Breast epithelium (tissue), 4 donors: ENCODE results near the gene SPACA4. TPM values are rescaled to one million over a fixed set of nuclear protein-coding genes. Genes with fewer than 3 reads are reported as not detected.

Source experiments
- DNase-seq, 2 donors: peaks; one replicate each; pipeline ENCODE4 v3.0.0-alpha.2; 2019; ENCODE audit warnings: low spot score in 2 of 2
- H3K27ac ChIP-seq, 2 donors: fragments of 200-600 bp; sonication (generic) in 1 of 2; one replicate each; pipeline ENCODE4 v1.5.1; 2016 to 2019; ENCODE audit warnings: mild to moderate bottlenecking in 1 of 2
- H3K27me3 ChIP-seq, 2 donors: fragments of 200-600 bp; sonication (generic) in 1 of 2; one replicate each; pipeline versions ENCODE4 v1.5.1 to v1.6.0; 2017 to 2019; ENCODE audit warnings: control low read depth in 1 of 2, mild to moderate bottlenecking in 1 of 2
- H3K36me3 ChIP-seq: fragments of 200-600 bp; one replicate; pipeline ENCODE4 v1.5.1; 2019
- H3K4me1 ChIP-seq, 2 donors: fragments of 200-600 bp; sonication (generic); one replicate each; pipeline ENCODE4 v1.5.1; 2016 to 2019; ENCODE audit warnings: control low read depth in 1 of 2
- H3K4me3 ChIP-seq, 3 donors: fragments of 200-600 bp; sonication (generic); 1 replicate in 2 of 3; 2 replicates in 1 of 3; pipeline ENCODE4 v1.5.1; 2016 to 2019; ENCODE audit warnings: mild to moderate bottlenecking in 3 of 3, moderate library complexity in 2 of 3
- H3K9me3 ChIP-seq, 2 donors: fragments of 200-600 bp; sonication (generic) in 1 of 2; one replicate each; pipeline ENCODE4 v1.5.1; 2016 to 2019; ENCODE audit warnings: control low read depth in 1 of 2
- CTCF ChIP-seq, 3 donors: fragments of 450-650 bp; IDR thresholded peaks; one replicate each; pipeline ENCODE4 v1.5.1; 2016 to 2017; ENCODE audit warnings: antibody characterized with exemption in 3 of 3, mild to moderate bottlenecking in 3 of 3, moderate library complexity in 3 of 3
- POLR2A ChIP-seq: fragments of 450-650 bp; IDR thresholded peaks from one replicate; pipeline ENCODE4 v1.6.1; 2016; ENCODE audit warnings: antibody characterized with exemption, mild to moderate bottlenecking, moderate library complexity
- POLR2AphosphoS5 ChIP-seq, 3 donors: sonication (generic); formaldehyde crosslinking; IDR thresholded peaks; one replicate each; pipeline ENCODE4 v1.6.1; 2017; ENCODE audit warnings: antibody characterized with exemption in 3 of 3
- intact Hi-C: fragments of 100-400 bp; cut with DNase I; formaldehyde crosslinking; loops from one replicate; pipeline ENCODE4 v1.15.1; 2023; ENCODE audit warnings: low total_unique reads
- total RNA-seq, 3 donors: library from RNA; depleted of rRNA; stranded (reverse); fragments of >200 nt; gene quantifications; one replicate each; pipeline ENCODE4 v1.1.0, GENCODE V29; 2016

The SPACA4 gene
- total RNA-seq, 3 donors from 2014 or later: not detected

- H3K4me3 ChIP-seq: no peak overlapping the region
- no peak for TF ChIP-seq CTCF (IDR thresholded peaks at IDR 0.05)
- no peaks in the 10 kb centered on the region for H3K9me3 ChIP-seq
- no peak for DNase-seq
- no peaks in the 10 kb centered on the region for H3K36me3 ChIP-seq
- peaks cover 0 to 6% of the 10 kb centered on the region in 2 donors for H3K4me1 ChIP-seq
- no peaks in the 10 kb centered on the region for H3K27me3 ChIP-seq
- intact Hi-C loops: no loop called here
- no peak overlapping the region for H3K27ac ChIP-seq
Measured at GRCh38 chr19:48565090-48565489, 41.5 kb upstream of the SPACA4 start.

GRCh38 chr19:48568345-48568886 is 38.1 kb upstream of the SPACA4 start:
- peak overlapping the region in 2 of 3 donors; percentile 18 to 20 for H3K4me3 ChIP-seq
- peaks cover 0 to 6% of the 10 kb centered on the region in 2 donors for H3K4me1 ChIP-seq
- intact Hi-C loops: no loop called here
- TF ChIP-seq POLR2AphosphoS5 (IDR thresholded peaks at IDR 0.05) (no peak), POLR2A (no peak), CTCF (IDR thresholded peaks at IDR 0.05) (no peak)
- H3K27me3 ChIP-seq: no peaks in the 10 kb centered on the region
- peak; percentile 85 to 91 for DNase-seq
- no peaks in the 10 kb centered on the region for H3K36me3 ChIP-seq
- H3K27ac ChIP-seq: peak overlapping the region; percentile 69 to 82
- no peaks in the 10 kb centered on the region for H3K9me3 ChIP-seq

DNA sequence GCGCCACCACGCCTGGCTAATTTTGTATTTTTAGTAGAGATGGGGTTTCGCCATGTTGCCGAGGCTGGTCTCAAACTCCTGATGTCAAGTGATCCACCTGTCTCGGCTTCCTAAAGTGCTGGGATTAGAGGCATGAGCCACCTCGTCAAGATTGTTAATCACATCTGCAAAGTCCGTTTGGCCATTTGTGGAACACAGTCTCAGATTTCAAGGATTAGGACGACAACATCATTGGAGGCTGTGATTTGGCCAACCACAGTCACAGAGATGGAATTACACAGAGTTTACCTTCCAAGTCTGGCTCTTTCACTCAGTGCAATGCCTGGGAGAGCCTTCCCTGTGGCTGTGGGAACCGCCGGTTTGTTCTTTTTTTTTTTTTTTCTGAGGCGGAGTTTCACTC is 36.7 kb upstream of the SPACA4 start:
- H3K4me3 ChIP-seq: no peak overlapping the region
- intact Hi-C loops: loop anchor here (10.0 kb wide), 1 partner anchor 65 kb away; no protein-coding TSS in a partner anchor

DNA sequence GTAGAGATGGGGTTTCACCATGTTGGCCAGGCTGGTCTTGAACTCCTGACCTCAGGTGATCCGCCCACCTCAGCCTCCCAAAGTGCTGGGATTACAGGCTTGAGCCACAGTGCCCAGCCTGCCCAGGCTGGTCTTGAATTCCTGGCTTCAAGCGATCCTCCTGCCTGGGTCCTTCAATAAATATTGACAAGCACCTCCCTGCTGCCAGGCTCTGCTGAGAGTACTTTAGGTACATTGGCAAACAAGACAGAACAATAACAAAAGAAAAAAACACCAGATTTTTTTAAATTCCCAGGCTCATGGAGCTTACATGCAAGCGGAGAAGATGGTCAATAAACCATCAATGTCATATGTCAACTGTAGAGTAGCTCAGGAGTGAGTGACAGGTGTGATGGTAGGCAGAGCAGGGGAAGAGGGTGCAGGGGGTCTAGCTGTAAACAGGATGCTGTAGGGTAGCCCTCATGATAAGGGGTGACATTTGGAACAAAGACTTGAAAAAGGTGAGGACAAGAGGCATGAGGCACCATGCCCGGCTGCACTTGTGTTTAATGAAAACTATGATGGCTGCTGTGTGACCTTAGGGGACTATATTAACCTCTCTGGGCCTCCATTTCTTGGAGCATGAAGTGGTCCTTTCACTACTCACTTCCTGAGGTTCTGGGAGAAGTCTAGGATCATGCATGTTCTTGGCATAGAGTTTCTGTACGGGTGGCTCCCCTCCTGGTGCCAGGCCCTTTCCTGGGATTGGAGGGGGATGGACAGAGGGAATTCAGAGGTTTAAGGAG is 35.0 kb upstream of the SPACA4 start:
- Histone ChIP-seq H3K27me3 (no peaks in the 10 kb centered on the region), H3K9me3 (no peaks in the 10 kb centered on the region), H3K36me3 (no peaks in the 10 kb centered on the region), H3K4me1 (peaks cover 0 to 6% of the 10 kb centered on the region in 2 donors), H3K27ac (peak overlapping the region; percentile 43 to 52), H3K4me3 (no peak overlapping the region)
- DNase-seq: peak; percentile 58 to 73
- TF ChIP-seq POLR2A (no peak), CTCF (IDR thresholded peaks at IDR 0.05) (no peak), POLR2AphosphoS5 (IDR thresholded peaks at IDR 0.05) (no peak)
- intact Hi-C loops: loop anchor here (10.0 kb wide), 1 partner anchor 67 kb away; no protein-coding TSS in a partner anchor

More for the DNA sequence above, 36.7 kb upstream of the SPACA4 start:
- H3K27ac ChIP-seq: peak overlapping the region in 1 of 2 donors; percentile 51
- TF ChIP-seq CTCF (IDR thresholded peaks at IDR 0.05): no peak
- no peak for TF ChIP-seq POLR2A
- peak in 1 of 3 donors; percentile 26 for TF ChIP-seq POLR2AphosphoS5 (IDR thresholded peaks at IDR 0.05)
- no peaks in the 10 kb centered on the region for H3K36me3 ChIP-seq
- no peak for DNase-seq
- no peaks in the 10 kb centered on the region for H3K9me3 ChIP-seq
- H3K4me1 ChIP-seq: peaks cover 0 to 6% of the 10 kb centered on the region in 2 donors
- no peaks in the 10 kb centered on the region for H3K27me3 ChIP-seq

DNA sequence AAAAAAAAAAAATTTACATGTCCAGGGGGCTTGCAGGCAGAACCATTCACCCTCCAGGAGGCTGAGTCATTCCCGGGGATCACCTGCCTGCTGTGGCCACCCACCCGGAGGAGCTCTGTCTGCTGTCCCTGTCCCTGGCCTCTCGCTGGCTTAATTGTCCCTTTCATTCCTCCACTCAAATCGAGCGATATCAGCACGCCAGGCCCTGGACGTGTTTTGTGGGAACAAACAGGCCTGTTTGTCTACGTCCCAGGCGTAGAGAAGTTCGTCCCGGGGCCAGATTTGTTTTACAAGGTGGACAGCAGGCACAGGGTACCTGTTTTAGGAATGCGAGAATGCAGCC is 33.4 kb upstream of the SPACA4 start:
- Histone ChIP-seq H3K4me1 (peaks cover 0 to 2% of the 10 kb centered on the region in 2 donors), H3K27me3 (no peaks in the 10 kb centered on the region), H3K36me3 (no peaks in the 10 kb centered on the region), H3K4me3 (no peak overlapping the region), H3K9me3 (no peaks in the 10 kb centered on the region), H3K27ac (peak overlapping the region; percentile 67 to 72)
- TF ChIP-seq POLR2A: no peak
- no peak for TF ChIP-seq POLR2AphosphoS5 (IDR thresholded peaks at IDR 0.05)
- TF ChIP-seq CTCF (IDR thresholded peaks at IDR 0.05): no peak
- DNase-seq: peak in 1 of 2 donors; percentile 62
- intact Hi-C loops: loop anchor here (10.0 kb wide), 1 partner anchor 68 kb away; no protein-coding TSS in a partner anchor
